Caco-2 (cell line): ENCODE measurements around the gene MR1. TPM values are rescaled to one million over a fixed set of nuclear protein-coding genes. Genes with fewer than 3 reads are reported as not detected.
"Not testable (repeated sequence)": the region's sequence is repeated elsewhere in the genome, so short reads cannot be mapped to it uniquely, and the experiment has no call there.

ENCODE experiments used
- BruUV-seq: library from RNA; stranded (reverse); fragments of 400-500 nt; replicated peaks from 2 replicates; lab custom pipeline; 2021; lab: Mats Ljungman, UMichigan
- CTCF ChIA-PET: fragments of 300-600 bp; sonication (Branson Sonifier 250); formaldehyde crosslinking; loops from one replicate; lab custom pipeline; 2022; ENCODE audit warnings: antibody characterized with exemption; lab: Charles Lee
- POLR2A ChIA-PET: fragments of 300-600 bp; sonication (Branson Sonifier 250); formaldehyde crosslinking; loops from one replicate; lab custom pipeline; 2022; ENCODE audit warnings: antibody characterized with exemption; lab: Charles Lee
- DNase-seq, 2 experiments: peaks; one replicate each; pipeline versions ENCODE4 v3.0.0 to v3.0.0-alpha.2; 2020 to 2022
- H3K27me3 ChIP-seq: replicated peaks from 2 replicates; pipeline ENCODE4 v1.6.0; 2011; ENCODE audit warnings: low read length; ENCODE audit not compliant: control insufficient read depth, insufficient read depth
- H3K36me3 ChIP-seq: 2 replicates; pipeline ENCODE4 v1.5.1; 2011; ENCODE audit warnings: low read length; ENCODE audit not compliant: control insufficient read depth, insufficient read depth
- H3K4me1 ChIP-seq: fragments of 250-450 bp; sonication (Bioruptor Pico); 2 replicates; pipeline ENCODE4 v1.5.1; 2020; ENCODE audit warnings: mild to moderate bottlenecking
- H3K4me3 ChIP-seq: 2 replicates; pipeline ENCODE4 v1.5.1; 2011; ENCODE audit warnings: low read depth, mild to moderate bottlenecking, control low read depth, low read length
- H3K9me3 ChIP-seq: fragments of 250-450 bp; sonication (Bioruptor Pico); 2 replicates; pipeline ENCODE4 v1.5.1; 2020; ENCODE audit warnings: mild to moderate bottlenecking, moderate library complexity
- H3K27ac Mint-ChIP-seq: one replicate; pipeline ENCODE4 v1.8.0; 2022; ENCODE audit warnings: mixed read lengths; ENCODE audit not compliant: unreplicated experiment
- H3K27me3 Mint-ChIP-seq: one replicate; pipeline ENCODE4 v1.8.0; 2022; ENCODE audit warnings: mixed read lengths; ENCODE audit not compliant: insufficient read depth, unreplicated experiment
- H3K36me3 Mint-ChIP-seq: one replicate; pipeline ENCODE4 v1.8.0; 2022; ENCODE audit warnings: mild to moderate bottlenecking, mixed read lengths; ENCODE audit not compliant: insufficient read depth, unreplicated experiment
- H3K4me1 Mint-ChIP-seq: one replicate; pipeline ENCODE4 v1.8.0; 2022; ENCODE audit warnings: low read depth, mixed read lengths; ENCODE audit not compliant: unreplicated experiment
- H3K4me3 Mint-ChIP-seq: one replicate; pipeline ENCODE4 v1.8.0; 2022; ENCODE audit warnings: mild to moderate bottlenecking, moderate library complexity, mixed read lengths; ENCODE audit not compliant: unreplicated experiment
- H3K9me3 Mint-ChIP-seq: one replicate; pipeline ENCODE4 v1.8.0; 2022; ENCODE audit warnings: mixed read lengths; ENCODE audit not compliant: unreplicated experiment
- intact Hi-C: fragments of 100-400 bp; cut with micrococcal nuclease; formaldehyde crosslinking; loops from one replicate; pipeline ENCODE4 v1.10.0; 2022; ENCODE audit not compliant: unreplicated experiment
- total RNA-seq: library from RNA; stranded (reverse); gene quantifications from 2 replicates; pipeline ENCODE4 v1.2.3, GENCODE V29; 2022
- TF ChIP-seq, protein P1 (sequence below), 2 experiments: fragments of 200-600 bp in 1 of 2; IDR thresholded peaks; 1 replicate in 1 of 2; 2 replicates in 1 of 2; pipeline versions ENCODE4 v1.5.1 to v1.8.0; 2011 to 2022; ENCODE audit warnings: antibody characterized with exemption in 1 of 2, control low read depth in 1 of 2, inconsistent platforms in 1 of 2, low read depth in 1 of 2, low read length in 1 of 2, mild to moderate bottlenecking in 1 of 2, moderate library complexity in 1 of 2; ENCODE audit not compliant: insufficient read depth in 1 of 2, severe bottlenecking in 1 of 2, unreplicated experiment in 1 of 2

MR1 gene
- total RNA-seq, 1 experiment from 2014 or later = 2.5 TPM

DNA sequence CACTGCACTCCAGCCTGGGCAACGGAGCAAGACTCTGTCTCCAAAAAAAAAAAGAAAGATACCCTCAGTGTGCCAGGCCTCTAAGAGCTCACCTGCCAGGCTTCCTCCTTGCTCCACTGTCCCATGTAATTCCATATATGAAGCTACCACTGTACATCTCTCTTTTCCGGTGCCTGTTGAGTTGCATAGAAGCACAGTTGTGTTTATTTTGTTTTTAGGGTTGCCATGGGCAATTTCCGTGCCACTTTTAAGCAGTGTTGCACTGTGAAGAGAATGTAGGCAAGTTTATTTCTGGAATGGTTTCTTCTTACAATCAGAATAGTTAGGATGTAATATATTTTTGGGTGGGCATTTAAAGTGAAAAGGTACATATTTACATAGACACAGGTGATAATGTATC lies 23.3 kb downstream of the MR1 start:
- Mint-ChIP-seq H3K27me3 (no peaks in the 10 kb centered on the region), H3K9me3 (peaks cover 10% of the 10 kb centered on the region), H3K4me3 (no peak overlapping the region), H3K4me1 (peaks cover under 1% of the 10 kb centered on the region), H3K36me3 (no peaks in the 10 kb centered on the region), H3K27ac (peak overlapping the region; percentile 50)
- no TSS peak for BruUV-seq
- H3K27me3 ChIP-seq = no peaks in the 10 kb centered on the region
- H3K4me3 ChIP-seq = no peak overlapping the region
- H3K9me3 ChIP-seq = peaks cover 5% of the 10 kb centered on the region
- H3K36me3 ChIP-seq = no peaks in the 10 kb centered on the region
- no peak for DNase-seq
- CTCF ChIA-PET = no interaction called here
- intact Hi-C loops = no loop called here
- H3K4me1 ChIP-seq = no peaks in the 10 kb centered on the region
- POLR2A ChIA-PET = no interaction called here
- TF ChIP-seq, protein P1, sequence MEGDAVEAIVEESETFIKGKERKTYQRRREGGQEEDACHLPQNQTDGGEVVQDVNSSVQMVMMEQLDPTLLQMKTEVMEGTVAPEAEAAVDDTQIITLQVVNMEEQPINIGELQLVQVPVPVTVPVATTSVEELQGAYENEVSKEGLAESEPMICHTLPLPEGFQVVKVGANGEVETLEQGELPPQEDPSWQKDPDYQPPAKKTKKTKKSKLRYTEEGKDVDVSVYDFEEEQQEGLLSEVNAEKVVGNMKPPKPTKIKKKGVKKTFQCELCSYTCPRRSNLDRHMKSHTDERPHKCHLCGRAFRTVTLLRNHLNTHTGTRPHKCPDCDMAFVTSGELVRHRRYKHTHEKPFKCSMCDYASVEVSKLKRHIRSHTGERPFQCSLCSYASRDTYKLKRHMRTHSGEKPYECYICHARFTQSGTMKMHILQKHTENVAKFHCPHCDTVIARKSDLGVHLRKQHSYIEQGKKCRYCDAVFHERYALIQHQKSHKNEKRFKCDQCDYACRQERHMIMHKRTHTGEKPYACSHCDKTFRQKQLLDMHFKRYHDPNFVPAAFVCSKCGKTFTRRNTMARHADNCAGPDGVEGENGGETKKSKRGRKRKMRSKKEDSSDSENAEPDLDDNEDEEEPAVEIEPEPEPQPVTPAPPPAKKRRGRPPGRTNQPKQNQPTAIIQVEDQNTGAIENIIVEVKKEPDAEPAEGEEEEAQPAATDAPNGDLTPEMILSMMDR (IDR thresholded peaks at IDR 0.05; ENCODE audit: insufficient read depth in 1 of 2, low read depth in 1 of 2, low read length in 1 of 2, severe bottlenecking in 1 of 2, unreplicated experiment in 1 of 2) = no peak

- Mint-ChIP-seq H3K9me3 (peaks cover 10% of the 10 kb centered on the region), H3K27me3 (no peaks in the 10 kb centered on the region), H3K27ac (no peak overlapping the region), H3K36me3 (no peaks in the 10 kb centered on the region), H3K4me3 (no peak overlapping the region), H3K4me1 (peaks cover 8% of the 10 kb centered on the region)
- peaks cover 5% of the 10 kb centered on the region for H3K9me3 ChIP-seq
- ChIA-PET POLR2A (no interaction called here), CTCF (no interaction called here)
- no peak for DNase-seq
- H3K36me3 ChIP-seq = no peaks in the 10 kb centered on the region
- no peak overlapping the region for H3K4me3 ChIP-seq
- H3K27me3 ChIP-seq = no peaks in the 10 kb centered on the region
- intact Hi-C loops = no loop called here
- H3K4me1 ChIP-seq = no peaks in the 10 kb centered on the region
- TF ChIP-seq, protein P1 (IDR thresholded peaks at IDR 0.05; ENCODE audit: insufficient read depth in 1 of 2, low read depth in 1 of 2, low read length in 1 of 2, severe bottlenecking in 1 of 2, unreplicated experiment in 1 of 2) = no peak
- no TSS peak for BruUV-seq
Measured at GRCh38 chr1:181059435-181059834, 25.7 kb downstream of the MR1 start.

- Mint-ChIP-seq H3K9me3 (peaks cover 10% of the 10 kb centered on the region), H3K27me3 (no peaks in the 10 kb centered on the region), H3K4me1 (peaks cover 8% of the 10 kb centered on the region), H3K36me3 (no peaks in the 10 kb centered on the region), H3K27ac (no peak overlapping the region), H3K4me3 (no peak overlapping the region)
- ChIA-PET POLR2A (no interaction called here), CTCF (no interaction called here)
- peaks cover 5% of the 10 kb centered on the region for H3K9me3 ChIP-seq
- no peak for DNase-seq
- no TSS peak for BruUV-seq
- H3K27me3 ChIP-seq = no peaks in the 10 kb centered on the region
- H3K4me3 ChIP-seq = no peak overlapping the region
- H3K4me1 ChIP-seq = no peaks in the 10 kb centered on the region
- H3K36me3 ChIP-seq = no peaks in the 10 kb centered on the region
- TF ChIP-seq, protein P1 (IDR thresholded peaks at IDR 0.05; ENCODE audit: insufficient read depth in 1 of 2, low read depth in 1 of 2, low read length in 1 of 2, severe bottlenecking in 1 of 2, unreplicated experiment in 1 of 2) = no peak
- intact Hi-C loops = no loop called here
Measured at GRCh38 chr1:181060066-181060465, 26.3 kb downstream of the MR1 start.

DNA sequence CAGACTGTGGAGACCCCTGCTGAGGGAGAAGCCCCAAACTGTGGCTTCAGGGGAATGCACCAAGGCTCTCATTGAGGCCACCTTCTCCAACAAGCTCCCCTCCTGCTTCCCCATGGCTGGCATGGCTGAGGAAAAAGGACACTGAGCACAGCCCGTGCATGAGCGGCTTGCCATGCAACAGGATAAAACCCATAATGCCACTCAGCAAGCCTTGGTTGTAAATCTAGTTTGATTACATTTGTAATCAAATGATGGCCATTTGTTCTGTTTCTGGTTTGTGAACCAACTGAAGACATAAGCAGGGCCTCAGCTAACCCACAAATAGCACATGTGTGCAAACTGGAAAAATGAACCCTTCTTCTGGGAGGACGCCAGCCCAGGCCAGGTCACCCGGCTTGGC lies 27.2 kb downstream of the MR1 start:
- H3K36me3 ChIP-seq, H3K27me3 Mint-ChIP-seq, H3K36me3 Mint-ChIP-seq, H3K4me3 ChIP-seq, H3K9me3 ChIP-seq, H3K4me3 Mint-ChIP-seq, DNase-seq, H3K27ac Mint-ChIP-seq, POLR2A ChIA-PET, BruUV-seq, CTCF ChIA-PET, intact Hi-C loops, H3K4me1 ChIP-seq, H3K27me3 ChIP-seq, H3K9me3 Mint-ChIP-seq: not testable (repeated sequence)
- peaks cover 12% of the 10 kb centered on the region for H3K4me1 Mint-ChIP-seq
